ENCODE results near the gene POLR1B.
"Not testable (repeated sequence)": the region's sequence is repeated elsewhere in the genome, so short reads cannot be mapped to it uniquely, and the experiment has no call there.

Gene POLR1B

GRCh38 chr2:112542984-112543661, 858 bp downstream of the POLR1B start:
- no peak for DNase-seq

GRCh38 chr2:112547333-112547732, 5.1 kb downstream of the POLR1B start:
- peak; percentile 70 for DNase-seq

GRCh38 chr2:112548980-112549379, 6.7 kb downstream of the POLR1B start:
- DNase-seq = no peak

- DNase-seq = no peak
These were observed 23.8 kb downstream of the POLR1B start for GRCh38 chr2:112566104-112566503.

- DNase-seq = not testable (repeated sequence)
These were observed 24.2 kb downstream of the POLR1B start for GRCh38 chr2:112566508-112566907.

GRCh38 chr2:112572005-112572404, 29.7 kb downstream of the POLR1B start:
- no peak for DNase-seq

- DNase-seq = no peak
These were observed 35.5 kb downstream of the POLR1B start for GRCh38 chr2:112577756-112578155.

- DNase-seq = no peak
These were observed 37.0 kb downstream of the POLR1B start for GRCh38 chr2:112579241-112579640.

GRCh38 chr2:112580084-112580483, 37.8 kb downstream of the POLR1B start:
- no peak for DNase-seq

GRCh38 chr2:112582314-112582746, 40.1 kb downstream of the POLR1B start:
- peak; percentile 49 for DNase-seq

- DNase-seq = no peak
These were observed 41.4 kb downstream of the POLR1B start for GRCh38 chr2:112583497-112584133.

GRCh38 chr2:112584134-112584890, 42.0 kb downstream of the POLR1B start, which contains the start of gene CHCHD5:
TSS of gene CHCHD5 (plus strand) at chr2:112584609. CDS start at chr2:112584648, 39 bp downstream.
- peak; percentile 78 for DNase-seq

- no peak for DNase-seq
These were observed 42.6 kb downstream of the POLR1B start for GRCh38 chr2:112584891-112585250.

- DNase-seq = no peak
These were observed 43.1 kb downstream of the POLR1B start for GRCh38 chr2:112585400-112585799.

- DNase-seq = no peak
These were observed 43.7 kb downstream of the POLR1B start for GRCh38 chr2:112585873-112586464.

- peak; percentile 58 for DNase-seq
These were observed 46.4 kb downstream of the POLR1B start for GRCh38 chr2:112588611-112589045.

GRCh38 chr2:112591413-112591812, 49.1 kb downstream of the POLR1B start:
- DNase-seq = no peak

GRCh38 chr2:112593736-112594135, 51.5 kb downstream of the POLR1B start:
- DNase-seq = no peak

GRCh38 chr2:112597537-112598322, 55.5 kb downstream of the POLR1B start:
- DNase-seq = no peak

- DNase-seq = no peak
These were observed 58.4 kb downstream of the POLR1B start for GRCh38 chr2:112600634-112601033.

GRCh38 chr2:112601754-112602153, 59.5 kb downstream of the POLR1B start:
- DNase-seq = no peak

- no peak for DNase-seq
These were observed 60.7 kb downstream of the POLR1B start for GRCh38 chr2:112602917-112603316.

GRCh38 chr2:112603731-112604130, 61.5 kb downstream of the POLR1B start:
- no peak for DNase-seq

All from DMS79 (cell line).